Kidney epithelial cell (primary cell): Measurements from ENCODE around the gene ADAMTS2. TPM values are rescaled to one million over a fixed set of nuclear protein-coding genes. Genes with fewer than 3 reads are reported as not detected.

Experiments
- DNase-seq: peaks from one replicate; pipeline ENCODE4 v3.0.0-alpha.2; 2010; ENCODE audit warnings: low read depth
- H3K27me3 ChIP-seq: 2 replicates; pipeline ENCODE4 v1.6.0; 2011; ENCODE audit warnings: low read length; ENCODE audit not compliant: control insufficient read depth, insufficient read depth
- H3K36me3 ChIP-seq: 2 replicates; pipeline ENCODE4 v1.5.1; 2011; ENCODE audit warnings: low read length; ENCODE audit not compliant: control insufficient read depth, insufficient read depth
- H3K4me3 ChIP-seq: 2 replicates; pipeline ENCODE4 v1.5.1; 2011; ENCODE audit warnings: low read depth, mild to moderate bottlenecking, control low read depth, low read length
- CTCF ChIP-seq: IDR thresholded peaks from 2 replicates; pipeline ENCODE4 v1.5.1; 2011; ENCODE audit warnings: mild to moderate bottlenecking, moderate library complexity, low read length, control low read depth, inconsistent platforms; ENCODE audit not compliant: insufficient read depth, poor library complexity, severe bottlenecking
- total RNA-seq: library from RNA; depleted of rRNA; stranded (reverse); fragments of >200 nt; gene quantifications from 2 replicates; pipeline ENCODE4 v1.2.3, GENCODE V29; 2015

Gene ADAMTS2
- total RNA-seq, 1 donor from 2014 or later: 1.8 TPM

GRCh38 chr5:179339081-179339480 lies 6.2 kb downstream of the ADAMTS2 start:
- Histone ChIP-seq H3K36me3 (no peaks in the 10 kb centered on the region), H3K27me3 (peaks cover 18% of the 10 kb centered on the region), H3K4me3 (no peak overlapping the region)
- no peak for DNase-seq
- no peak for TF ChIP-seq CTCF

GRCh38 chr5:179337796-179338676 lies 7.2 kb downstream of the ADAMTS2 start:
- H3K4me3 ChIP-seq: no peak overlapping the region
- TF ChIP-seq CTCF: no peak
- no peaks in the 10 kb centered on the region for H3K36me3 ChIP-seq
- no peak for DNase-seq
- peaks cover 7% of the 10 kb centered on the region for H3K27me3 ChIP-seq

GRCh38 chr5:179336871-179337795 lies 8.1 kb downstream of the ADAMTS2 start:
- DNase-seq: no peak
- Histone ChIP-seq H3K4me3 (no peak overlapping the region), H3K27me3 (no peaks in the 10 kb centered on the region), H3K36me3 (no peaks in the 10 kb centered on the region)
- TF ChIP-seq CTCF: no peak

- TF ChIP-seq CTCF: no peak
- Histone ChIP-seq H3K36me3 (no peaks in the 10 kb centered on the region), H3K4me3 (no peak overlapping the region), H3K27me3 (no peaks in the 10 kb centered on the region)
- no peak for DNase-seq
Observed at GRCh38 chr5:179336126-179336870, 9.0 kb downstream of the ADAMTS2 start.

GRCh38 chr5:179333796-179334761 lies 11.2 kb downstream of the ADAMTS2 start:
- H3K27me3 ChIP-seq: no peaks in the 10 kb centered on the region
- no peak overlapping the region for H3K4me3 ChIP-seq
- H3K36me3 ChIP-seq: no peaks in the 10 kb centered on the region
- no peak for DNase-seq
- no peak for TF ChIP-seq CTCF
